Stimulated activated CD4-positive, alpha-beta T cell treated with anti-CD3 and anti-CD28 coated beads, Interleukin-2, amount 100 ng/mL, for 4 hours (primary cell): ENCODE measurements around the gene LRRC70.
"Not testable (repeated sequence)": the region's sequence is repeated elsewhere in the genome, so short reads cannot be mapped to it uniquely, and the experiment has no call there.

Experiments
- DNase-seq: peaks from one replicate; pipeline ENCODE4 v3.0.0-alpha.2; 2020; ENCODE audit warnings: low read depth

LRRC70 gene, protein sequence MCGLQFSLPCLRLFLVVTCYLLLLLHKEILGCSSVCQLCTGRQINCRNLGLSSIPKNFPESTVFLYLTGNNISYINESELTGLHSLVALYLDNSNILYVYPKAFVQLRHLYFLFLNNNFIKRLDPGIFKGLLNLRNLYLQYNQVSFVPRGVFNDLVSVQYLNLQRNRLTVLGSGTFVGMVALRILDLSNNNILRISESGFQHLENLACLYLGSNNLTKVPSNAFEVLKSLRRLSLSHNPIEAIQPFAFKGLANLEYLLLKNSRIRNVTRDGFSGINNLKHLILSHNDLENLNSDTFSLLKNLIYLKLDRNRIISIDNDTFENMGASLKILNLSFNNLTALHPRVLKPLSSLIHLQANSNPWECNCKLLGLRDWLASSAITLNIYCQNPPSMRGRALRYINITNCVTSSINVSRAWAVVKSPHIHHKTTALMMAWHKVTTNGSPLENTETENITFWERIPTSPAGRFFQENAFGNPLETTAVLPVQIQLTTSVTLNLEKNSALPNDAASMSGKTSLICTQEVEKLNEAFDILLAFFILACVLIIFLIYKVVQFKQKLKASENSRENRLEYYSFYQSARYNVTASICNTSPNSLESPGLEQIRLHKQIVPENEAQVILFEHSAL

DNA sequence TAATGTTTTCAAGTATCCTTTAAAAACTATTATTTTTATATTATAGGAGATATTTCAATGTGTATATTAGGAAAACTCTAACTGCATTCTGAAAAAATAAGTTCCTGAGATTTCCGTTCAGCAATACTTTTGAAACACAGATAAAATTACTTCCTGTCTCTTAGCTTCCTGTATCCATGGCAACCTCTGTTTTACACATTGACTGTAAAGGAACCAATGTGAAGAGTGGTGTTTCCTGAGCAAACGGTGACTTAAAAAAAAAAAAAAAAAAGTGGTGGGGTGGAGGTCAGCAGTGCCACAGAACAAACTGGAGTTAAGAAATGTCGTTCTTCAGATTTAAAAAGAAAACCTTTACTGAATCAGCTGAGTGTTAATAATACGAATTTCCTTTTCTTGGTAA, at the start of gene LRRC70:
LRRC70 (plus strand) TSS at position 280 of the 400 bp plus-strand sequence. CDS start 620 bp downstream, outside the sequence.
- no peak for DNase-seq

DNA sequence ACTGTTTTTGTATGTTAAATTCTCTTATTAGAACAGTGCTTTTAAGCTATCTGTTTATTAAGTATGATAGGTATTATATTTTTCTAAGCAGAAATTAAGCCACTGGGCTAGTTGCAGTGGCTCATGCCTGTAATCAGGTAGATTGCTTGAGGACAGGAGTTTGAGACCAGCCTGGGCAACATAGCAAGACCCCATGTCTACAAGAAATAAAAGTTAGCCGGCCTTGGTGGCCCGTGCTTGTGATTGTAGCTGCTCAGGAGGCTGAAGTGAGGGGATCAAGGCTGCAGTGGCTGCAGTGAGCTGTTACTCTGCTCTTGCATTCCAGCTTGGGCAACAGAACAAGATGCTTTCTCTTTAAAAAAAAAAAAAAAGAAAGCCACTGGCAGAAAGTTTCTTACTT, 45.0 kb upstream of the LRRC70 start:
- no peak for DNase-seq

DNA sequence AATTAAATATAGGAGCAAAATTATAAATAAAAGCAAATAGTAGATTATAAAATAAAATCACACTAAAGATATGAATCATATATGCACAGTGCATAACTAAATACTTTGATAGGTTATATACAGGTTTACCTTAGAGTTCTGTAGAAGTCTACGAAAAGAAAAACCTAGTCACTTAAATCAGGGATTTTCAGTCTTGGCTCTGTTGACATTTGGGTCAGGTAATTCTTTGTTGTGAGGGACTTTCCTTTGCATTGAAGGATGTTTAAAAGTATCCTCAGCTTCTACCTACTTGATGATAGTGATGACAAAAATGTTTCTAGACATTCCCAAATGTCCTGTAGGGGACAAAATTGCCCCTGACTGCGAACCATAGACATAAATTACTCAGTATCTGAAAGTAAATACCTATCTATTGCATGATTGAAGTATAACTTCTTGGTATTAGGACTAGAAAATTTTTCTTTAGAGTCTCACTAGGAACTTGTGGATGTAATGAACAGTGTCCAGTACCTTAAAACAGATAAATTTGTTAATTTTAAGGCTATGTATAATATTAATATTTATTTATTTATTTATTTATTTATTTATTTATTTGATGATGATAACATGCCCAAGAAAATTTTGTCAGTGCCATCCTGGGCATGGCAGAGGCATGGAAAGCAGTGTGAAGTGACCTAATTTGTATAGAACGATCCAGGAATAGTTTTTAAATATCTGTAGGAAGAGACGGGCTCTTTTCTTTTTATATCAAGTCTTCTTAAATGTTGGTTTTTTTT, 44.0 kb upstream of the LRRC70 start:
- DNase-seq, result no peak

DNA sequence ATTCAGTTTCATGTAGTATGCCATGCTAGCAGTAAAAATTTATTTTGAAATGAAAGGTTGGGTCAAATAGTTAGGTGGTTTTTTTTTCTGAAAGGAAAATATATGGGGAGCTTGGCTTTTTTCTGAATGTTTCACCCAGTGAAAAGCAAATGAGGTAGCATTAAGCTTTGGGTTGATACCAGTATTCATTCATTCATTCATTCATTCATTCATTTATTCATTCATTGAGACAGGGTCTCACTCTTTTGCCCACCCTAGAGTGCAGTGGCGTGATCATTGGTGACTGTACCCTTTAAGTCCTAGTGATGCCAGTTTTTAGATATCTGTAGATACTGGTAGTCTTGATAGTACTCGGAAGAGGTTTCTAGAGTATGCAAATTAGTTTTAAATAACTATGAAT, 42.4 kb upstream of the LRRC70 start:
- DNase-seq, result no peak

DNA sequence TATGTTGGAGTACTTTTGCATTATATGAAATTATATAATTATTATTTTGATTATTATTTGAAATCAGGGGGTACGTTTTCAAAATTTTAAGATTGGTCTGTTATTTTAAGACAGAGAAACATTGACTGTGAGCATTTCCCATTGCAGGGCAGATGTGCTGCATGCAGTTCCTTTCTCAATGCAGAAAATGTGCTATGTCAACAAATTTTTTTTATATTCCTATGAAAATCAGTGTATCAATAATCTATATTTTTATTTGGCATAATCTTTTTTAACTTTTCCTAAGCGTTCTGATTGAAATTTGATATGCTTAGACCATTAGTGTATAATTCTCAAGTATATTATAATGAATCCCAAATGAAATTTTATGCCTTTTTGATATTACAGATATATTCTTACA, 41.8 kb upstream of the LRRC70 start:
- no peak for DNase-seq

DNA sequence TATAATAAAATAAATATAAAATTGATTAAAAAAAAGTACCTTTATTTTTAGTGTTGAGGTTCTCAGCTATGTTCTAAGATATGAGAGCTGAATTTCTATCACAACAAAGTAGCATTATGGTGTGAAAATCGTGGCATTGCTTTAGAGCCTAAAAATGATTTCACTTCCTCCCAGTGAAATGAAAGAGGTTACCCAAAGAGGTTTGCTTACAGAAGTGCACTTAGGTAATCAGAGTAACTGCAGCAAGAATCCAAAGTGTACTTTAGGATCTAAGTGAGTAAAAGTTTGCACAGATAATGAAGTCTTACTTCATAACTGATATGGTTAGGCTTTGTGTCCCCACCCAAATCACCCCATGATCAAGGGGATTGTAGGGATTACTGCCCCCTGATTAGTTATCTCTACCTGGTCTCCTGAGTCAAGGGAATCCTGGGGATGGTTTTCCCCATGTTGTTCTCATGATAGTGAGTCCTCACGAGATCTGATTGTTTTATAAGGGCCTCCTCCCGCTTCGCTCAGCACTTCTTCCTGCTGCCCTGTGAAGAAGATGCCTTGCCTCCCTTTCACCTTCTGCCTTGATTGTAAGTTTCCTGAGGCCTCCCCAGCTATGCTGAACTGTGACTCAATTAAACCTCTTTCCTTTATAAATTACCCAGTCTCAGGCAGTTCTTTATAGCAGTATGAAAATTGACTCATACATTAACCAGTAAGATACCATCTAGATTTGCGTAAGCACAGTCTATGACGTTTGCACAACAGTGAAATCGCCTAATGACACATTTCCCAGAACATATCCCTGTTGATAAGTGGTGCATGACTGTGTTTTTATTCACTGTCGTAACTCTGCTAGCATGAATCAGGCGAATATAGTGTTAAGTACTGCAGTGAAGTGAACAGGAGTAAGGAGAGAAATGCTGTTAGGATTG, 40.3 kb upstream of the LRRC70 start:
- no peak for DNase-seq

DNA sequence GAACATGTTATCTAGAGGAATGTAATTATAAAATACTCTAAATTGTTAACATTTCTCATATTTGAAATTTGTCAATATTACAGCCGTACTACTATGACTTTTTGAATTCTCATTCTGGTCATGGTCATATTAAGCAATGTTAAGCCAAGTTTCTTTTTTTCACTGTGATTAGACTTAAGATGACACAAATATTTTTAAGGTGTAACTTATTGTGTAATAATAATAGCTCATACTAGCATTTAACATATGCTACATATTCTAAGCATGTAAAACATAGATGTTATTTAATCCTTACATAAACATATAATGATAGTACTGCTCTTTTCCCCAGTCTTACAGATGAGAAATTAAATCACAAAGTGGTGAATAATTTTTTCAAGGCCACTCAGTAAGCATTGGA, 35.9 kb upstream of the LRRC70 start:
- no peak for DNase-seq

DNA sequence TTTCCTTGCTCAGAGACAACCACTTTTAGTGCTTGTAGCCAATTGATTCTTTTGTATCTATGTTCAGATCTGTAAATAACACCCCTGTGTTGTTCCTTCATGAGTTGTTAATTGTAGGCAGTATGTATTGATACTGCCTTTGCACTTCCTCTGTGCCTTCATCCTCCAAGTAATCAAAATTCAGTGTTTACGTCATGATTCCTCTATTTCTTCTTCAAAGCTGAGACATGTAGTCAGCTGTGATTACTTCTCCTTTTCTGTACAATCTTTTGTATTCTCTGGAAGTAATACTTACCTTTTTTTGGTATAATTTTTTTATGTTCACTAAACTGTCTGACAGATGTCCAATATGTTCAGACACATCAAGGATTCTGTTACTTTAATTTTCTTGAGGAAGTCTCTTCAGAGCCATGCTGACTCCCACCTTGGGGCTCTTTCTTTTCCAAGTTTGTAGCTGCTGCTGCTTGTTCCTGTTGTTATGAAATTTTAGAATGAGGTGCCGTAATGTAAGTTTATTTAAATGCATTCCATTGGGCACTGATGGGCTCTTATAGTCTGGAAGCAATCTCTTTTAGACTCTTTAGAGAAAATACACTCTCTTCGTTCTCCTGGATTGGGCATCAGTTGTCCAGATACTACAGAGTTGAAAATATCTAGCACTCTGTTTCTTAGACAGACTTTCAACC, 30.5 kb upstream of the LRRC70 start:
- no peak for DNase-seq

DNA sequence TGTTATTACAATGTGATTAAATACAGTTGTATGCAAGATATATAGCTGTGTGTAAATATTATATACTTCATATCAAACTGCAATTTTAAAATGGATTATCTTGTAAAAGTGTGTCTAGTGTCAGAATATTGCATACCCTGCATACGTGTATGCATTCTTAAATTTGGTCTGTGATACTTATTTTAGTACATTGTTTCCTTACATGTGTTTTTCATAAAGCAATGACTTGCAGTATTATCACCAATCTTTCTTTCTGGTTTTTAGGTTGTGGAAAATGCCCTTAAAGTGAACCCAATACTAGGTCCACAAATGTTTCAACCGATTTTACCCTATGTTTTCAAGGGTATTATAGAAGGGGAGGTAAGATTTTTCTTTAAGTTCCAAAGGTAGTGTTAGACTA, 28.5 kb upstream of the LRRC70 start:
- no peak for DNase-seq

DNA sequence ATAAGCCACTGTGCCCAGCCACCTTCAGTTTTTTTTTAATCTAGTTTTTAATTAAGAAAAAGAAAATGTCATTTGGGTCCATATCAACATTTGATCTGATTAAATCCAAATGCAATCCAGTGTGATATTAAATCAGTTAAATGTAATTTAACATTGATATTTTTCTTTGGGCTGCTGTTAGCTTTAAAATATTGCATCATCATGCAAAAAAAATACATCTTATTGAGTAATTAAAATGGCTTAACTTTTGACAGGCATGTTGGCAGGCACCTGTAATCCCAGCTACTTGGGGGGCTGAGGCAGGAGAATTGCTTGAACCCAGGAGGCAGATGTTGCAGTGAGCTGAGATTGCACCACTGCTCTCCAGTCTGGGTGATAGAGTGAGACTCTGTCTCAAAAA, 22.7 kb upstream of the LRRC70 start:
- DNase-seq, result no peak

DNA sequence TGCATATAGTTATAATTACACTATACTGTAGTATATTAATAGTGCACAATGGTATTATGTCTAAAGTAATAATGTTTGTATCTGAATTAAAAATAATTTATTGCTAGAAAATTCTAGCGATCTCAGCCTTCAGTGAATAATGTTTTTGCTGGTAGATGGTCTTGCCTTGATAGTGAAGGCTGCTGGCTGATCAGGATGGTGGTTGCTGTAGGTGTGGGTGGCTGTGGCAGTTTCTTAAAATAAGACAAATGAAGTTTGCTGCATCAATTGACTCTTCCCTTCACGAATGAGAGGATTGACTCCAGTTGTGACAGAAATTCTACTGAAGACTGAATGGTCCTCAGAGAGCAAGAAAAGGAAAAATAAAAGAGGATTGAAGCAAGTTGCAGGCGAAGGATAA, 19.7 kb upstream of the LRRC70 start:
- no peak for DNase-seq

DNA sequence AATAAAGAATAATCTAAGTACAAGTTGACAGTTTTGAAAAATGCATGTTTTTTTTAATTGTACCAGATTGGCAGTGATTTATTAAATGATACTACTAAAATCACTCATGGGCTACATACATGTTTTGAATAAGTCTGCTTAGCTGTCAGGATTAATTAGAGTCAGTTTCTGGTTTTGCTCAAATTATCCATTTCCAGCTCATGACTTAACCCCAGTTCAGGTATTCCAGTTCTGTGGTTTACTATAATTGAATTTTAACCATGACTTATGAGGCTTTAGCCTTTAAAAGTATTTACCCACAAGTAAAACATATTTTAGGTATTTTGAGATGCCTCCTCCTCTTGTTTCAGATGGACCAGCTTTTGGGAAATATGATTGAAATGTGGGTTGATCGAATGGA, 17.8 kb upstream of the LRRC70 start:
- no peak for DNase-seq

DNA sequence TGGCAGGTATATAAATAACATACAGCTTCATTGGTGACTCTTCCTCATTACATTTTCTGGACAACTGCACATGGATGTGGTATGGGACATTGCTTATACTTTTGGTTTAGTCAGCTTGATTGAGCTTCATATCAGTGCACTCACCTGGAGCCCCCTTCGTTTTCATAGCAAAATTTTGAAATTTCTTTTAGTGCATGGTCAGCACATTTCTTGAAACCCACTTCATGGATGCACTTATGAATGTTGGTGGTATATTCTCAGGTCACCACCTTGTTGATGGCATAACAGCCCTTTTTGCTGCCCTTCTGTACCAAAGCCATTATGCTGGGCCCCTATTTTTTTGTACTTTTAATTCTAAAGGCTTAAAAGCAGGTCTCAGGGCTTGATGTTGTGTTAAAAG, 16.7 kb upstream of the LRRC70 start:
- DNase-seq, result no peak

DNA sequence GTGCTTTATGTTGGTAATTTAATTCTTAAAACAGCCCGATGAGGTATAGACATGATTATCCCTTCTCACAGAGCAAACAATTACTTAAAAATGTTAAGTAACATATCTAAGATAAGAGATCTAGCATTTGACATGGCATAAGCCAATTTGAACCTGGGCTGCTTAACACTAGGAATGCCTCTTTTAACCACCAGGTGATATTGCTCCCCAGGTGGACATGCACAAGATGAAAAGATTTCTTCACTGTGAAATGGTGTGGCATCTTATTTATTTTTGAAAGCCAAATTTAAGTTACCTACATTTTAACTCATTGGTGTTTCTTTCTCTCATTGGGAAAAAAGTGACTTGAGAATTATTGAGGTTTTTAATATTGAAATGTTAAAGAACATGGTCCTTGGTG, 15.8 kb upstream of the LRRC70 start:
- DNase-seq, result no peak

DNA sequence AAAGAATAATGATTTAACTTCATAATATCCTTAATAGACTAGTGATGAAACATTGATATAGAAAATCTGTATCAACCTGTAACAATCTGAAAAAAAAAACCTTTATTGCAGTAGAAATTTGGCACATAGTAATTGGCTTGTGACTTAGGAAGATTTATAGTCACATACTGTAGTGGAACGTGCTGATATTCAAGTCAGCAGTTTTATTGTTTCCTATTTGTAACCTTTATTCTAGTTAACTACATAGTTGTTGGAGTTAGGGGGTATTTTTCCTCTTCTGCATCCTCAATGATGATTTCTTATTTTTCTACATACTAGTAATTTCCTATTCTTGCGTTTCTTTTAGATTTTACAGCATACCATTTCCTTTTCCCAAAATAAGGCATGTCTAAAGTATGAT, 14.5 kb upstream of the LRRC70 start:
- no peak for DNase-seq

DNA sequence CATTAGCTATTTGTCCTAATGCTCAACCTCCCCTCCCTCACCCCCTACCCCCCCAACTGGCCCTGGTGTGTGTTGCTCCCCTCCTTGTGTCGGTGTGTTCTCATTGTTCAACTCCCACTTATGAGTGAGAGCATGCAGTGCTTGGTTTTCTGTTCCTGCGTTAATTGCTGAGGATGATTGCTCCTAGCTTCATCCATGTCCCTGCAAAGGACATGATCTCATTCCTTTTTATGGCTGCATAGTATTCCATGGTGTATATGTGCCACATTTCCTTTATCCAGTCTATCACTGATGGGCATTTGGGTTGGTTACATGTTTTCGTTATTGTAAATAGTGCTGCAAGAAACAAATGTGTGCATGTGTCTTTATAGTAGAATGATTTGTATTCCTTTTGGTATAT, 12.9 kb upstream of the LRRC70 start:
- not testable (repeated sequence) for DNase-seq

DNA sequence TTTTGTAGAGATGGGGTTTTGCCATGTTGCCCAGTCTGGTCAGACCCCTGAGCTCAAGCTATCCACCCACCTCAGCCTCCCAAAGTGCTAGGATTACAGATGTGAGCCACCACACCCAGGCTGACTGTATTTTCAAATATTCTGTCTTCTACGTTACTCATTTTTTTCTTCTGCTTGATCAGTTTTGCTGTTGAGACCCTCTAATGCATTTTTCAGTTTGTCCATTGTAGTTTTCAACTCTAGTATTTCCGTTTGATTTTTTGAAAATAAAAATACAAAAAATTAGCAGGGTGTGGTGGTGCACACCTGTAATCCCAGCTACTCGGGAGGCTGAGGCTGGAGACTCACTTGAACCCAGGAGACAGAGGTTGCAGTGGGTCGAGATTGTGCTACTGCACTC, 10.5 kb upstream of the LRRC70 start:
- no peak for DNase-seq

DNA sequence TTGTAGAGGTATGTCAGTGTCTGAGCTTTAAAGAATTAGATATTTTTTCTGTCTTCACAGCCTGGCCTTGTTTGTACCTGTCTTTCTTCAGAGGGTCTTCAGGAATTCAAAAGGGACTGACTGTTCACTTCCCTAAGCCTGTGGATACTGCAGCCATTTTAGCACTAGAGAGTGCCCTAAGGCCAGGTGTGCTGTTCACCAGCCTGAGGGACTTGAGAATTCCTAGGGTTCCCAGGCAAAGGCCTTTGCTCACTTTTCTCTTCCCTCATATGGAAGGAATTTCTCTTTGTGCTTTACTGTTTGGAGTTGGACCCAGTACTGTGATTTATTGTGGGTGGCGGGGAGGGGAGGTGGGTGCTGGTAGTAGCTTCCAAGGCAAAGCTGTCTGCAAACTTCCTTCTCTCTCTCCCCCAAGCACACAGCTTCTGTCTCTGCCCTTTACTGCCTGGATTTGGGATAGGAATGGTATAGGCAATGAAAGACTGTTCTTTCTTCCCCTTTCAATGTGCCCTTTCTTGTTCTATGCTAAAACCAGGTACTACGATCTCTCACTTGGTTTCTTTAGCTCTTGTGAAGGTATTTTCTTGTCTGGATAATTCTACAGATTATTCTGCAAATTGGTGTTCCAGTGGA, 9.7 kb upstream of the LRRC70 start:
- no peak for DNase-seq

DNA sequence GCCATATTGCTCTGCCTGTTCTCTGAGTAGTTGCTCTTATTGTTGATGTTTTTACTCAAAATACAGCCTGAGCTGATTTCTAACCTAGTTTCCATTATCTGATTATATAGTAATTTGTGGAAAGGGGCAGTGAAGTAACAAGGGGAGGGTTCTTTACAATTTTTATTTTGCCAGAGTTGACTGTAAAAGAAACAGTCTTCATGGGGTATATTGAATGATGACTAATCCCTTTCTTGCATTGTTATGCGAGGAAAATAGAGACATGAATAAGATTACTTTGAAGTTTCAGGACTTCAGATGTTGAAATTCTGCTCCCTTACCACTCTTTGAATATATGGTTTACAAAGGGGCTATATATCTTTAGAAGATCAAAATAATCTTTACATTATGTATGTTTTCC, 9.1 kb upstream of the LRRC70 start:
- DNase-seq, result no peak

DNA sequence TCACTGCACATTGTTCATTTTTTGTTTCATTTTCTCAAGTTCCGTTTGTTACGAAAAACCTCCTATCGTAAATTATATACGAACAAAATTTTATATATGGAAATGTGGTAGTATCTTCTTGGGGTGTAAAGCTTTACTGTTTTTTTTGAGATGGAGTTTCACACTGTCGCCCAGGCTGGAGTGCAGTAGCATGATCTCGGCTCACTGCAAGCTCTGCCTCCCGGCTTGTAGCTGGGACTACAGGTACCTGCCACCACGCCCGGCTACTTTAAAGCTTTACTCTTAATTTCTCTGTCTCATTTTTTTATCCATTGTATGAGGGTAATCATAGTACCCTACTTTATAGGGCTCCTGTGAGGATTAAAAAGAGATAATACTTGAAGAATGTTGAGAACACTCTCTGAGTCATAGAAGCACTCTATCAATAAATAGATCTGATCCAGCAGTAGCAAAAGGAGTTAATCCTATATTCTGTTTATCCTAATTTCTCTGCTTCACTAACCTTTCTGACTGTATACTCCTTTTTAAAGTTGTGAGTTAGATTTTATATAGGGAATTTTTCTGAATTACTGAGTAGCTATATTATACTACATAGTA, 5.6 kb upstream of the LRRC70 start:
- DNase-seq, result no peak

DNA sequence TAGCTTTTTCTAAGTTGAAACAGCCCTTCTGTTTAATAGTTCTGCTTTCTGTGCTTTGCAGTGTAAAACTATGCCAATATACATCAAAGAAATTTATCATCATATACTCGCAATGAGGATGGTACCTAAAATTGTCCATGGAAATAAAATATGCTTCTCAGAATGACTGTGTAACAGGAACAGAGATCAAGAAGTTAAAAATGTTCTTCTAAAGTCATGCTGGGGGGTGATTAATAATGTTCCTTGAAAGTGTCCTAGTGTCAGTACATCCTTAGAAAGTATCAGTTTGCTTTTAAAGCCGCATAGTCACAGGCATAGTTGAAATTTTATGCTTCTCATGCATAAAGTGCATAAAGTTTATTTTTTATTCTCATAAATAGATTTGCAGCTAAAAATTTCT, 4.0 kb upstream of the LRRC70 start:
- DNase-seq, result no peak
